HK-2 (cell line): ENCODE data around the gene SNRPN.
"Not testable (repeated sequence)": the region's sequence is repeated elsewhere in the genome, so short reads cannot be mapped to it uniquely, and the experiment has no call there.

Source experiments
- DNase-seq: peaks from one replicate; pipeline ENCODE4 v3.0.0-alpha.2; 2018; ENCODE audit not compliant: unreplicated experiment

SNRPN gene

GRCh38 chr15:24971052-24971451 lies 16.3 kb downstream of the SNRPN start:
- no peak for DNase-seq

GRCh38 chr15:24971772-24972171 lies 17.0 kb downstream of the SNRPN start:
- no peak for DNase-seq

- not testable (repeated sequence) for DNase-seq
These were observed 17.9 kb downstream of the SNRPN start for GRCh38 chr15:24972707-24973106.

DNA sequence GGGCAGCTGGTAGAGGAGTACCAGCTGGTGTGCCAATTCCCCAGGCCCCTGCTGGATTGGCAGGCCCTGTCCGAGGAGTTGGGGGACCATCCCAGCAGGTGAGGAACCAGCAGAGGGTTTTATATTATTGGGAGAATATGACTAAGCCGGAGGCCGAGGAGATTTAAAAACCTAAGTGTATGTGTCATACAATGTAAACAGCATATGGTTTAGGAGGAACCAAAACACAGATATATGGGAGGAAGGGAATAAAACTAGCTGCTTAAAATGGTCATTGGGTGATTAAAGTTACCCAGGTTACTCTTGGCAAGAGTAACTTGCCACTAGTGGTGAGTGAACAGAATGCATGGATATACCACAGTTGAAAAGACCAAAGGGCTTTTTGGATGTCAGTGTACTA lies 22.1 kb downstream of the SNRPN start:
- DNase-seq: no peak

DNA sequence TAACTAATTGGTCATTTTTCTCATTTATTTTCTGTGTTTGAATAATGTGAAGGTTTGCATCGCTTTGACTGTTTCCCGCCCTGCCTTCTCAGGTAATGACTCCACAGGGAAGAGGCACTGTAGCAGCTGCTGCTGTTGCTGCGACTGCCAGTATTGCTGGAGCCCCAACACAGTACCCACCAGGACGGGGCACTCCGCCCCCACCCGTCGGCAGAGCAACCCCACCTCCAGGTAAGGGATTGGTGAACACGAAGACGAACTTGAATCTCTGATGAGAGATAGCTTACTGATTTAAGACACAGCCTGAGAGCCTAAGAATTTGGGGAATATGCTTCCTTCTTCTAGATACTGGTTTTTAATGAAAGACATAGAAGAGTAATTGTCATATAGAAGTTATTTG lies 22.9 kb downstream of the SNRPN start:
- DNase-seq: no peak

DNA sequence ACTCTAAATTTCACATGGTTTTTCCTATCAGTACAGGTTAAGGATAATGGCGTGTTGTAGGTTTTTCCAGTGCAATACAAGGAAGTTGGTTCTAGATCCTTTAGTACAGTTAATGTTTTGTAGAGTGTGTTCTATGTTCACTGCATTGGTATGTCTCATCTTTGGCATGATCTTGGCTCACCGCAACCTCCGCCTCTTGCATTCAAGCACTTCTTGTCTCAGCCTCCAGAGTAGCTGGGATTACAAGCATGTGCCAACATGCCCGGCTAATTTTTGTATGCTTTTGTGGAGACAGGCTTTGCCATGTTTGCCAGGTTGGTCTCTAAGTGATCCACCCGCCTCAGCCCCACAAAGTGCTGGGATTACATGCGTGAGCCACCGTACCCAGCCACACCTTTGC lies 30.4 kb downstream of the SNRPN start:
- no peak for DNase-seq

- no peak for DNase-seq
These were observed 31.9 kb downstream of the SNRPN start for GRCh38 chr15:24986653-24987052.

GRCh38 chr15:25019434-25019833 lies 64.6 kb downstream of the SNRPN start:
- DNase-seq: no peak

GRCh38 chr15:25022233-25022632 lies 67.4 kb downstream of the SNRPN start:
- no peak for DNase-seq
